Measurements from ENCODE around the gene MPO.

MPO gene

GRCh38 chr17:58279016-58279711 lies 1.6 kb downstream of the MPO start:
- TF ChIP-seq, protein P1, sequence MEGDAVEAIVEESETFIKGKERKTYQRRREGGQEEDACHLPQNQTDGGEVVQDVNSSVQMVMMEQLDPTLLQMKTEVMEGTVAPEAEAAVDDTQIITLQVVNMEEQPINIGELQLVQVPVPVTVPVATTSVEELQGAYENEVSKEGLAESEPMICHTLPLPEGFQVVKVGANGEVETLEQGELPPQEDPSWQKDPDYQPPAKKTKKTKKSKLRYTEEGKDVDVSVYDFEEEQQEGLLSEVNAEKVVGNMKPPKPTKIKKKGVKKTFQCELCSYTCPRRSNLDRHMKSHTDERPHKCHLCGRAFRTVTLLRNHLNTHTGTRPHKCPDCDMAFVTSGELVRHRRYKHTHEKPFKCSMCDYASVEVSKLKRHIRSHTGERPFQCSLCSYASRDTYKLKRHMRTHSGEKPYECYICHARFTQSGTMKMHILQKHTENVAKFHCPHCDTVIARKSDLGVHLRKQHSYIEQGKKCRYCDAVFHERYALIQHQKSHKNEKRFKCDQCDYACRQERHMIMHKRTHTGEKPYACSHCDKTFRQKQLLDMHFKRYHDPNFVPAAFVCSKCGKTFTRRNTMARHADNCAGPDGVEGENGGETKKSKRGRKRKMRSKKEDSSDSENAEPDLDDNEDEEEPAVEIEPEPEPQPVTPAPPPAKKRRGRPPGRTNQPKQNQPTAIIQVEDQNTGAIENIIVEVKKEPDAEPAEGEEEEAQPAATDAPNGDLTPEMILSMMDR (IDR thresholded peaks at IDR 0.05; ENCODE audit: low read depth, low read length) = no peak
- peak; percentile 1 for DNase-seq (ENCODE audit: low read depth, low spot score)
- in situ Hi-C loops (cut with HindIII; ENCODE audit: low sequenced_read_pairs) = no loop called here
- H3K4me3 ChIP-seq (ENCODE audit: low read depth, low read length) = no peak overlapping the region

DNA sequence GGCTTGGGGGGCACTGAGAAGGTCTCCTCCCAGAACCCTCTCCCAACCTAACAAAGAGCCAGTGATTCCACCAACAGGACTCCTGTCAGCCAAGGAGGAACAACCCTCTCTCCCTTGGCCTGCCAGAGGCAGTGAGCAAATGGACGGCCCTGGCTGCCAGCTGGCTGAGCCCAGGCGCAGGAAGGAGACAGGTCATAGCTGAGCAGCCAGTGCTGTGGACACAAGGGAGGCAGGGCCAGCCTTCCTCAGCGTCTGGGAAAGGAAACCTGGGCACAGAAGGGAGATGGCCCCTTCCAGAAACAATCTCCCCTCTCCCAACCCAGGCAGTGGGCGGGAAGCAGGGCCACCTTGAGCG lies 2.1 kb downstream of the MPO start:
- TF ChIP-seq, protein P1 (IDR thresholded peaks at IDR 0.05; ENCODE audit: low read depth, low read length) = no peak
- no peak overlapping the region for H3K4me3 ChIP-seq (ENCODE audit: low read depth, low read length)
- in situ Hi-C loops (cut with HindIII; ENCODE audit: low sequenced_read_pairs) = no loop called here
- no peak for DNase-seq (ENCODE audit: low read depth, low spot score)

DNA sequence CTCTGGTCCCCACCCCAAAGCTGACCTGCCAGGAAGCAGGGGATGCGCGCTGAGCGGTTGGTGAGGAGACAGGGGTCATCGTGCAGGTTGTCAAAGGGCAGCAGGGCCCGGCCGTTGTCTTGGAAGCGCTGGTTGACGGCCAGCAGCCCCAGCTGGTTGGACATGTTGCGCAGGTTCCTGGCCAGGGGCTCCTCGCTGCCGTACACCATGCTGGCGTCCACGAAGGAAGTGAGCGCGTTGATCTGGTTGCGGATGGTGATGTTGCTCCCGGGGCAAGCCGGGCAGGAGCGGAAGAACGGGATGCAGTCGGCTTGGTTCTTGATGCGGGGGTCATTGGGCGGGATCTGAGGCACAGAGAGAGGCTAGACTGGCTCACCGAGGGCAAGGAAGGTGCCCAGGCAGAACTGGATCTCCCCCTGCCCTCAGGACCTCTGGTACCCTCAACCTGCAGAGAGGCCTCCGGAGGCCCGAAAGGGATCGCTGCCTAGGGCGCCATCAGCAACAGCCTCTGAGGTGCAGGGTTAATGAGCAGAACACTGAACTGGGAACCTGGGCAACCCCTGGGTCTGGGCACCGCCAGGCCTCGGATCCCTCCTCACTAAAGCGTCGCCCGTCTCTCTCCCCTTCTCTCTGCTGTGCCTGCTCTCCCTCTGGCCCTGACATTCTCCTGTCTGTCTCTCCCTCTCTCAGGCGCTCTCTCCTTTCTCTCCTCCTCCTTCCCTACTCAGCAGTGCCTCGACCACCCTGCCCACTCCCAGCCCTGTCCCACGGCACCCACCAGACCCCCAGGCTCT lies 2.7 kb downstream of the MPO start:
- TF ChIP-seq, protein P1 (IDR thresholded peaks at IDR 0.05; ENCODE audit: low read depth, low read length) = no peak
- in situ Hi-C loops (cut with HindIII; ENCODE audit: low sequenced_read_pairs) = no loop called here
- DNase-seq (ENCODE audit: low read depth, low spot score) = no peak
- no peak overlapping the region for H3K4me3 ChIP-seq (ENCODE audit: low read depth, low read length)

DNA sequence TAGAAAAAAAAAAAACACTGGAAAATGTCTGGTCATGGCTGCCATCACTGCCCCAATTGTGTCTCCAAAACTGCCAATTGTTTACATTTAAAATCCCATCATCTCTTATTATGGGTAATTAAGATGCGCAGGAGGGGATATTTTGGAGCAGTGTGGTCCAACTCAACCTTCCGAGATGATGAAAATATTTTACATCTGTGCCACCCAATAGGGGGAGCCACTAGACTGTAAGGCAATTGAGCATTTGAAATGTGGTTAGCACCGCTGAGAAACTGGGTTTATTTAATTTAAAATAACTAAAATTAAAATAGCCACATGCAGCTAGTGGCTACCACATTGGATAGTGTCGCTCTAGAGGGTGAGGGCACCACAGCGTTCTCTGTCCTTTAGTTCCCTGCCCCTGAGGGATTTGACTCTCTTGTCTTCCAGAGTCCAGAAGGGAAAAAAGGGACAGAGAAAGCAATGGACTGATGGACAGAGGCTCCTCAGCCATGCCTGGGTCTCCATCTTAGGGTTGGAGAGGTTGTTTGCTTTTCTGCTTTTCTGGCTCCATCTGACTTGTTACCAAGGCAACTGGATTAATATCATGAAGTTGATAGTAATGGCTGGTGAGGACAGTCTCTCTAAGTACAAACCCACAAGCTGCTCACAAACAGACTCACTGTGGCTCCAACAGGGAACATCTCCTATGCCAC lies 3.5 kb downstream of the MPO start:
- no peak for DNase-seq (ENCODE audit: low read depth, low spot score)
- H3K4me3 ChIP-seq (ENCODE audit: low read depth, low read length) = no peak overlapping the region
- TF ChIP-seq, protein P1 (IDR thresholded peaks at IDR 0.05; ENCODE audit: low read depth, low read length) = peak; percentile 32
- in situ Hi-C loops (cut with HindIII; ENCODE audit: low sequenced_read_pairs) = no loop called here

DNA sequence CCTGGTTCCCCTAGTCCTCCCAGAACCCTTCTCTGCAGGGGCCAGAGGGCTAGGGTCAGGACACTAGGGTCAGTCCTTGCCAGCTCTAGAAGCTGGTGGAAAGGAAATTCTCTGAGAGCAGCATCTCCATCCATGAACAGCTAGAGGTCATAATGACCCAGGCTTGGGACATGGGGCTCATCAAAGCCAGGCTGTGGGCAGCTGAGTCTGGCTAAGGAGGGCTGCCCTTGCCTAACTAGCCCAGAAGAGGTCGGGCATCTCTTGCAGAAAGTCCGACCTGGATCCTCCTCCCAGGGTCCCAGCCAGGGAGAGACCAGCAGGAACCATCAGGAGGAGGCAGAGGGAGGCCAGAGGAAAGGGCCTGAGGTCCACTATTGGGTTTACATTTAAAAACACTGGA lies 4.3 kb downstream of the MPO start:
- in situ Hi-C loops (cut with HindIII; ENCODE audit: low sequenced_read_pairs) = no loop called here
- no peak overlapping the region for H3K4me3 ChIP-seq (ENCODE audit: low read depth, low read length)

DNA sequence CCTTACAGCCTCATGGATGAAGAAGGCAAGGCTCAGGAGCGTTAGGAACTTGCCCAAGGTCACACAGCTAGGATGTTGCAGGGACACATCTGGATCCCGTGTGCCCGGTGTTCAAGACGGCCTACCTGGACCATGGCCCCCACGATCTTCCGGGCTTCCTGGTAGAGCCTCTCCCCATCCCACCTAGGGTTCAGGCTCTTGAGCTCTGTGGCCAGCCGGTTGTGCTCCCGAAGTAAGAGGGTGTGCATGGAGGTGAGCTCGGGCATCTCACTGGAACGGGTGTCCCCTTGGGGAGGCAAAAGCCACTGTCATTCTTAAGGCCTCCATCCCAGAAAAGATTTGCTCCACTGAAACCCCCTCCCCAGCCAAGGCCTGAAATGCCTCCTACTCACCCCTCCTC lies 5.3 kb downstream of the MPO start:
- in situ Hi-C loops (cut with HindIII; ENCODE audit: low sequenced_read_pairs) = no loop called here
- TF ChIP-seq, protein P1 (IDR thresholded peaks at IDR 0.05; ENCODE audit: low read depth, low read length) = no peak
- DNase-seq (ENCODE audit: low read depth, low spot score) = no peak
- H3K4me3 ChIP-seq (ENCODE audit: low read depth, low read length) = no peak overlapping the region

More for the DNA sequence above, 4.3 kb downstream of the MPO start:
- no peak for DNase-seq (ENCODE audit: low read depth, low spot score)
- TF ChIP-seq, protein P1 (IDR thresholded peaks at IDR 0.05; ENCODE audit: low read depth, low read length) = no peak

Measured in astrocyte of the spinal cord (primary cell).